OCI-M2 (cell line): ENCODE data around the gene LDHD.
A peak's percentile ranks its signal among the peaks of the same experiment; 100 is the strongest.

Experiments
- DNase-seq: peaks from one replicate; lab custom pipeline; 2025; ENCODE audit not compliant: unreplicated experiment; lab: John Stamatoyannopoulos, UW

Gene LDHD

DNA sequence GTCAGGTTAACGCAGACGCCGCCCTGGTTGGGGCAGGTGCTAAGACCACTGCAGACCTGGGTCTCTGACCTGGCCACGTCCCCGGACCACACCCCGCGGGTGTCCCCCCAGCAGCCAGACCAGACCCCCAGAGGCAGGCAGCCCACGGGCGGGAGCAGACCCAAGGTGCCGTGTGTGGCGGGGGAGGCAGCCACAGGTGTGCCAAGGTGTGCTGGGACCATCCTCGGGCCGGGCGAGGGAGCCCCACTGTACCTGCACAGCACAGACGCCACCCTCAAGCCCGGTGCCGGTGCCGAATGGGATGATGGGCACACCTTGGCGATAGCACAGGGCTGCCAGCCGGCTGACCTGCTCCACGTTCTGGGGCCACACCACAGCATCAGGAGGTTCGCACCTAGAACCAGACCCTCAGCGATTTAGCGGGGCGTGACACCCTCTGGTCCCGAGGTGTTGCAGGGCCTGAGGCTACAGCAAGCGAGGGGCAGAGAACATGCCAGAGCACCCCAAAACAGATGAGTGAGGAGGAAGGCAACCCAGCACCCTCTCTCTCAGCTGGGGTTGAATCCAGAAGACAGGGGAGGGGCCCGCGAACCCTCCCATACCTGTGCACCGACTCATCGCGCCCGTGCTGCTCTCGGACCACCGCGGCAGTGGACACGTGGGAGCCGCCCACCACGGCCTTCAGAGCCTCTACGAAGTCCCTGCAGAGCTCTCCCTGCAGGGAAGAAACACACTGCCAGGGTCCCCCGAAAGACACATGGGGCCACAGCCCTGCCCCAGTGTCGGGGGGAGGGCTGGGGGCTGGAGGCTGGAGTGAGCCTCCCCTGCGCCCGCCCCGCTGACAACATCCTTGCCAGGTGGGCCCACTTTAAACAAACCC lies 1.4 kb downstream of the LDHD start:
- DNase-seq: no peak

DNA sequence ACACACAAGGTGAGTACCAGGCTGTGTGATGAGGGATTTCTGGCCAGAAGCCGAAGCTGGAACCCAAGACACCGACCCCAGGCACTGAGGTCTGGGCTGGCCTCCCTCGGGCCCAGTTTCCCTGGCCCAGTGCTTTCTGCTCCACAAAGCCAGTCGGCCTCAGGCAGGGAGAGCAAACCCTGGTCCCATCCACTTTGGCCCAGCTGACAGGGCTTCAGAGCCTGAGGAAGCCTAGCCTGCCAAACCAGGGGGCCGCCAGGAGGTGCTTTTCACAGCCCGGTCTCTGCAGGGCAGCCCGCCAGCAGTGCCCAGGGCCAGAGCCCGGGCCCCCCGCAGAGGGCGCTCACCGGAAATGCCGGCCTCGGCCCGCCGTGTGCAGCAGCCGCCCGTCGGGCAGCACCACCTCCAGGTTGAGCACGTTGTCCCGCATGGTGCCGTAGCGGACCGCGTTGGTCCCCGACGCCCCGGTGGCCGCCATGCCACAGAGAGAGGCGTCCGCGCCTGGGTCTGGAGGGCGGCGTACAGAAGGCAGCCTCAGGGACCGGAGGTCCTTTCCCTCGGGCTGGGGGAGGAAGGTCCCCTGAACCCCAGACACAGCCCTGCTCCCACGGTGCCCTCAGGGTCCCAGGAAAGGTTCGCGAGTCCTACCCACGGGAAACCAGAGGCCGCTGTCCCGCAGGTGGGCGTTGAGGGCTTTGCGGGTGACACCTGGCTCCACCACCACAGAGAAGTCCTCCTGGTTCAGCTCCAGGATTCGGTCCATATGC lies 2.2 kb downstream of the LDHD start:
- DNase-seq: no peak

DNA sequence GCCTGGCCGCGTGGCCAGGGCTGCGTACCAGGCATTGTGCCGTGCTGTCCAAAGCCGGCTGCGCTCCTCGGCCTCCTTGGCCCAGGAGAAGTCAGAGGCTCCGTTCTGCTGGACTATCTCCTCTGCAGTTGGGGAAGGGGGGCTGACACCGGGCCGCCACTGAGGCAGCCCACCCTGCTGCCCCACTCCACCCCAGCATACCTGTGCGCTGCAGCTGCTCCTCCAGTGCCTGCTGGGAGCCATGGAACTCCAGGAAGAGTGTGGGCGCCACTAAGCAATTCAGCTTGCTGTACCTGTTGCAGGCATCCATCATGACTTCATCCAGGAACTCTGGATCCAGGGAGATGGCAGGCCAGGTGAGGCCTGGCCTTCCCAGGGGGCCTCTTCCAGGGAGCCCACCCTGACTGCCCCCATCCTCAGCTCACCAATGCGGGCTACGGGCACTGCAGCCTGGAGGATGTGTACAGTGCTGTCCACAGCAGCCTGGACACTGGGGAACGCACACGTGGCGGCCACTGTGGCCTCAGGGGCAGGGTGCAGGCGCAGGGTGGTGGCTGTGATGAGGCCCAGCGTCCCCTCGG lies 2.9 kb downstream of the LDHD start:
- DNase-seq: no peak

DNA sequence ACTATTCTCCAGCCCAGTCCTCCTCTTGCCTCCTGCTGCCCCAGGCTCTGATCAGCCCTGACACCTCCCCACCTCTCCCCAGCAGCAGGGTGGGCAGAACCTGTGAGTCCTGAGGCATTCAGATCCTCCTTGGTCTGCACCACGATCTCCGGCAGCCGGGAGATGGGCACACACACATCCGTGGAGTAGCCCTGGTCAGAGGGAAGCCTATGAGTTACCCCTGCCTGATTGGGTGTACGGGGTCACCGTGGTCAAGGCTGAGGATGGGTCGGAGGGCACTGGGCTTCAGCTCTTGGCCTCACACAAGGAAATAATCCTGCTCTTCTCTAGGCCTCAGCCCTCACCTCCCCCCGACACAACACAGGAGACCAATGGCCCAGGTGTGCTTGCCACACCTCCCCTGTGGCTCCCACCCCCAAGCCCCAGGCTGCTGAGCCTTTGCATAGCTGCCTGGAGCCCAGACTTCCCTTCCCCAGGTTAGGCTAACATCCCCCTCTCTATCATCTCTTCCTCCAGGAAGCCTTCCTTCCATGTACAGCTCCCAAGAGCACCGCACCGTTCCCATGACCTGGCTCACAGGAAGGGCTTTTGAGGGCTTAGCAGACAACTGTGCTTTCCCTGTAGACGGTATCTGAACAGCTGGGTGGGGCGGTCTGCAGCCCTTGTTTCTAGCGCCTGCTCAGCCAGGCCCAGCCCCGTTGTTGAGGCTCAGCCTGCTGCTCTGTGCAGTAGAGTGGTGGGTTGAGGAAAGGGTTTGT lies 3.7 kb downstream of the LDHD start:
- DNase-seq: no peak

DNA sequence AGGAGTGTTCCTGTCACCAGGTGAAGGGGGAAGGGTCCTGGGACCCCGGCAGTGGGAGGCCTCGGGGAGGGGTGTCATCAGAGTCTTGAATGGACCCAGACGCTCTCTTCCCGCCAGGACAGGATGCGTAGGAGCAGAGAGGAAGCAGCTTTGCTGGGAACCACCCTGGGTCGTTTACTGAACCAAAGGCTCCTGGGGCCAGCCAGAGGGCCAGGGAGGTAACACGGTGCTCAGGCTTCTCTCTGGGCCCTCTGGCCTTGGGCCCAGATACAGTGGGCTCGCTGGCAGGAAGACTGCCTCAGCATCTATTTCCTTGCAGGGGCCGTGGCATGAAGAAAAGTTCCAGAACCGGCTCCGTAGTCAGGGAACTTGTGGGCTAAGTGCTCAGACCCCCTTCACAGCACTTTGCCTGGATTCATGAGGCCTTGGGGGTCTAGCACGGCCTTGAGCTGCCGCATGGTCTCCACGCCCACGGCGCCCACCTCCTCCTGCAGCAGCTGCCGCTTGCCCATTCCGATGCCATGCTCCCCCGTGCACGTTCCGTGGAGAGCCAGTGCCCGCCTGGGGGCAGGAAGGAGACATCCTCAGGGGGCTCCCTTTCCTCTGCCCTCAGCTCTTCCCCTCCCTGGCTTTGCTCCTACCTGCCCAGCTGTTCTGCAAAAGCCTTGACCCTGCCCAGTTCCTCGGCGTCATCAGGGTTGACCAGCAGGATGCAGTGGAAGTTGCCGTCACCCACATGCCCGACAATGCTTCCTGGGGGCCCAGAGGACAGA lies 4.4 kb downstream of the LDHD start:
- no peak for DNase-seq

DNA sequence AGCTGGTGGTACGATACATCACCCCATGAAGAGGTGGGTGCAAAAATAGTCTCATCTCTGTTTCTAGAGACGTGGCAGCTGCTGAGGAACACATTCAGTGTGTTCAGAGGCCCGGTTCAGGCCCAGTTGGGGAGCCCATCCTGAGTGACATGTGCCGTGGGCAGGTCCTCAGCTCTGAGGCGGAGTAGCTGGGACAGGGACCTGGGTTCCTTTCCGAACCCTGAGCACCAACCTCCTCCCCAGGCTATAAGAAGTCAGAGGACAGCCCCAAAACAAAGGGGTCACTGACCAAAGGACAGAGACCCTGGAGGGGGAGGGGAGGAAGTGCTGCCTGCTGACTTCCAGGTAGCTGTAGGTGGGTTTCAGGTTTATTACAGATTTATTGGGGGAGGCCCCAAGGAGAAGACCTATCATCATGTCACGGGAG lies 5.1 kb downstream of the LDHD start:
- DNase-seq: no peak

DNA sequence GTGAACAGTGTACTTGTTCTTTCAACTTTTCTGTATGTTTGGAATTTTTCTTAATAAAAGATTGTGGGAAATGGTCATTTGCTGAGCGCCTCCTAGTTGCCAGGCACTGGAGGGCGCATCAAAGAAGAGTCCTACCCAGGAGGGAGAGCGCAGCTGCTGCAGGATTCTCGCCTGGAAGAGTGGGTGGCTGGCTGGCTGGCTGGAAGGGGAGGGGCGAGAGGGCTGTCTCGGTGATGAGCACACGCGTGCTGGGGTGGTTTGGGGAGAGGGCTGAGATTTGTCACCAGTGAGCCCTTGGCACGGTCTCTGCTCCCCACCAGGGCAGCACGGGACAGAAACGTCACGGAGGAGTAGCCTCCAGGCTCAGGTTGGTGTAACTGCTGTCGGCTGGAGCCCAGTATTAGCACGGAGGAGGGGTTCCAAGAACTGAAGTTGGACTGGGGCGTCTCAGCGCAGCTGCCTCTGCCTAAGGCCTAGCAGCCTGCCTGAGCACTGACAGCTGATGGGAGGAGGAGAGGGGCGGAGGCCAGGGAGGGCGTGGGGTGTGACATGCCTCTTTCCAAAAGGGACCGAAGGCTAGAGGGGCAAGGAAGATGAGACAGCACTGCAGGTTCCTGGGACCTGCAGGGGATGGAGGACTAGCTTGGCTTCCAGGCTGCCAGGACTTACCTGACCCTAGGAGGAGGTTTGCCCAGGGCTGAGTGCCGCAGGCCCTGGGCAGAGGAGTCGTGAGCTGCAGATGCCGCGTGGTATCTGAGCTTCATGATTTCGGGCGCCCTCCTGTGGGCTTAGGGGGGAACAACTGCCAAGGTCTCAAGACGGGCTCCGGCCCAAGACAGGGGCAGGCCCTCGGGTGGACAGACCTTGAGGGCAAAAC lies 5.7 kb downstream of the LDHD start:
- peak; percentile 47 for DNase-seq

DNA sequence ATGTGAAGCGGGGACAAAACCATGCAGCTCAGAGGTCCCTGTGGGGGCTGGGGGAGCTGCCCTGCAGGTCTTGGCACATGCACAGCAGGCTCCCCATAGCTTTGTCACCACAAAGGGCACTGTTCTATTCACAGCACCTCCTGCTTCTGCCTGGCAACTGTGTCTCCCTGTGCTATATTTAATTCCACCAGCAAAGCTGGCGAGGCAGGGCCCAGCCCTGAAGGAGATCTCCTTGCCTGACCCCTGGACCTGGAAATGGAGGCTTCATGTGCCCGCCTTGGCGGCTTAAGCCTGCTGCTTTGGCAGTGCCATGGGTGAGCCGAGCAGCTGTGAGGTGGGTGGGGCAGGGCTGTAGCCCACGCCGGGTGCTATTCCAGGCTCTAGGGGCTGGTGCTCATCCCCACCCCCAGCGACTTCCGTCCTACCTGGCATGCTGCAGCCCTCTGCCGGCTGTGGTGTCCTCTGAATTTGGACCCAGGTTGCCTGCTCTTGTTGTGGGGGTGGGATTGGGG lies 6.8 kb downstream of the LDHD start:
- no peak for DNase-seq

DNA sequence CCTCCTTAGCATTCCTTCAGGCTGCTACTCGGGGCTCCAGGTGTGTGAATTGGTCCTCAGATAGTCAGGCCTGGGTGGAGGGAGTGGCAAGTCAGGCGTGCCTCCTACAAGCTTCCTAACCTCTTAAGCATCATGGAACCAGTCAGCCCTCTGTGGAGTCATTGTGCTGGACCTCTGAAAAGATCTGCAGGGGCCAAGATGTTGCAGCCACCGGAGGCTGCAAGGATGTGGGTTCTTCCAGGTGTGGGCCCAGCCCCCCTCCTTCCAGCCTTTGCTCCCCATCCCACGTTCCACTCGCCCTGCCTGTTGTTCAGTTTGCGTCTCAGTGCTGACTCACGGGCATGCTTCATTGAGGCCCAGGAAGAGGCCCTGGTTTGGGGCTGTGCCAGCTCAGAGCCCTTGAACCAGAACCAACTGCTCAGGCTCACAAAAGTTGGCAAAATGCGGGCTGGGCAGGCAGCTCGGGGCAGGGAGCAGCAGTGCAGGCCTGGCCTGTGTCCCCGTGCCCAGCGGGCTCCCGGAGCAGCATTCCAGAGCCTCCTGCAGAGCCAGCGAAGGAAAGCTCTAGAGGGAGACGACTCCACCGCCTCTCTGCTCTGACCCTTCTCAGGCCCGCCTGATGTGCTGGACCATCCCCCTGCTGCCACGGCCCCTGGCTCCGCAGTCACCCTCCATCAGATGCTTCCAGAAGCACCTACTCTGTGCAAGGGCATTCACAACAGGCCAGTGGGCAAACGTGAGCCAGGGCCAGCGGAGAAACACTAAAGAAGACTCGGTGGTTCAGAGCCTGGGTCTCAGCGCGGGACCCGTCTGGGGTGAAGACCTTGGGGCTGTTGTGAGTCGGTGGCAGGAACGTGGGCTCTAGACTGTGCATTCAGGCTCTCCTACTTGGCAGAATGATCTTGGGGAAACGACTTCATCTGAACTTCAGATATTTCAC lies 7.5 kb downstream of the LDHD start:
- DNase-seq: no peak

DNA sequence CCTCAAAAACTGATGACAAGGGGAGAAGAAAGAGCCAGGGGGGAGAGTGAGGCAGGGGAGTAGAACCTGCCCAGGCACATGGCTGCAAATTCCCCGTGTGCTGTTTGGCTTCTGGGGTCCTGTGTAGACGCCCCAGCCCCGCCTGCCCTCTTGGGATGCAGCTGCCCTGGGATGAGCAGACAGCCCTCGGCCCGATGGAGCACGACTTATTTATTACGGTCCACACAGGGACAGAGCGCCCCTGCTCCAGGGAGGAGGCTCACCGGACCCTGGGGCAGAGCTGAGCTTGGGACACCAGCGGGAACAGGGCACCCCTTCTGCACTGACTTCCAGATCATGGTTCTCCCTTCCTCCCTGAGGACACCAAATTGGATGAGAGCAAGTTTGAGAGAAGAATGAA lies 9.1 kb downstream of the LDHD start:
- DNase-seq: no peak

DNA sequence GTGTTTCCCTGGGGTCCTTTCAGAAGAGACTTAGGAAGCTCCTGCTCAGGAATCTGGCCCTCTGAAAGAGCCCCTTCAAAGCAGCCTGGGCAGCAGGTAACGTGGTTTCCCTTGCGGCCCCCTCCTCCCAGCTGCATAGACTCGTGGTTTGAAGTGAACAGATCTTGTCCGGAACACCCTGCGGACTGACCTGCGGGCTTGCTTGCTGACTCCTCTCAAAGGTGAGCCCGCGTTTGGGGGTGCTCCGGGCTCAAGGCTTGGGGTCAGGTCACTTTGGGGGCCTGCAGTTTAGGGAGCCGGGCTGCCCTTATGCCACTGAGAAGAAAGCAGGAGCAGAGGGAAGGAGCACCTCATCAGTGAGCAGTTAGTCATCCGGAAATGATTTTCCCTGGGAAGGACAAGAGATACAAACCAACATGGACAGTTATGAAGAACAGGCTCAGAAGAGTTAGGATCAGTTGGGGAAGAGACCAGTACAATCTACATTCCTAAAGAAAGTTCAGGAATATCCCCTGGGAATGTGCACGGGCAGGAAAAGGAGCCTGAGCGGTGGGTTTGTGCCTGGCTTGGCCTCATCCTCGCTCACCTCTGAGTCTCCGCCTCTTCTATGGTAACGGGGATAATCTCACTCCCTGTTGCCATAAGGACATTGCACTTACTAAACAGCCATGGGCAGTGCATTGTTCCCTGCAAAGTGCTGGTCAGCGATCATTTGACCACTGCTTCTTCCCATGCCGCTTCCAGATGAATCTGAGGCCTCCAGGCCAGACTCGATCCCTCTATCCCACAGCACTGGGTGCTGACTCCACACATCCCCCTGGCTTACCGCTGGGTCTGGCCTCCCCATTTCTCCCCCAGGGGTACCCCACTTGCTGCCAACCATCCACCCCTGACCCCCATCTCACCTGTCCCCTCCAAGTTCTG lies 10.0 kb downstream of the LDHD start:
- DNase-seq: no peak

DNA sequence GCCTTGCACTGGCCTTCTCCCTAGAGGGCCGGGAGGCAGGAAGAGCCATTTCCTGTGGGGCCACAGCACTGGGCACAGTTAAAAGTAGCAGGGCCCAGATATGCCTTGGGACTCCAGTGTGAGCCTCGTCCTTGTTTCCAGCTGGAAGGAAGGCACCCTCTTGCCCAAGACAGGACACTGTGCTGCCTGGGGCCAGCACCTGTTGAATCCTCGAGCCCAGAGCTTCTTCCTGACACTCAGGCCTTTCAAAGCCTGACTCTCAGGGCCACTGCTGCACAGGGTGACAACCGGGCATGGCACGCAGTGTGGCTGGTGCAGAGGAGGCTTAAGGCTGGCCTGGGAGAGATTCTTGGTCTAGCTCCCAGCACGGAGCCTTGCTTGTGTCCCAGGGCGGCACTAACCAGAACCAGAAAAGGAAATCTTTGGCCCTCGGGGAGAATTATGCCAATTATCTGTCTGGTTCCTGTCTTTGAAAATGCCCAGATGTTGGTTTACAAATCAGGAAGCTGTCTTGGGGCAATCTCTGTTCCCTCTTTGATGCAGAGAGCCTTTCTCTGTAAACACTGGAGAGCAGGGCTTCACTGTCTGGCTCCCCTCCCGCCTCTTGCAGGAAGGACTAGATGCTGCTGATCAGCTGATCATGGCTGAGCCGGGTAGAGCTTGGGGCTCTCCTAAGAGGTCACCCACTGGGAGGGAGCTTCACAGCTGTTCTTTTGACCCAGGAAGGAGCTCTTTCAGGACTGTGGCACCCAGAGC lies 11.1 kb downstream of the LDHD start:
- no peak for DNase-seq

DNA sequence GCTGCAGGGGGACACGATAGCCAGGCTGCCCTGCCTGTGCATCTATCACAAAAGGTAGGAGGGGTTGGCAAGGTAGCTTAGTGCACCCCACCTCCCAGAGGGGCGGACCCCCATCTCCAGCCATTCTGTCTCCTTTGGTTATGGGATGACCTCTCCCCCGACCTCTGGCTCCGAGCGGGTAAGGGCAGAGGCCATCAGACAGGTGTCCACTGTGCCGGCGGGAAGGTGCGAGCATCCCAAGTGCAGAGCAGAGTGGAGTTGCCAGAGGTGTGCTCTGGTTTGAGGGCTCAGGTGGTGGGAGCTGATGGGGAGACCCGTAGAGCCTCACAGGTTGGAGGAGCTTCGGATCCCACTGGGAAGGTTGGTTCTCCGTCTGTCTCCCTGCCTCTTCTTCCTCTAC lies 11.7 kb downstream of the LDHD start:
- DNase-seq: no peak

DNA sequence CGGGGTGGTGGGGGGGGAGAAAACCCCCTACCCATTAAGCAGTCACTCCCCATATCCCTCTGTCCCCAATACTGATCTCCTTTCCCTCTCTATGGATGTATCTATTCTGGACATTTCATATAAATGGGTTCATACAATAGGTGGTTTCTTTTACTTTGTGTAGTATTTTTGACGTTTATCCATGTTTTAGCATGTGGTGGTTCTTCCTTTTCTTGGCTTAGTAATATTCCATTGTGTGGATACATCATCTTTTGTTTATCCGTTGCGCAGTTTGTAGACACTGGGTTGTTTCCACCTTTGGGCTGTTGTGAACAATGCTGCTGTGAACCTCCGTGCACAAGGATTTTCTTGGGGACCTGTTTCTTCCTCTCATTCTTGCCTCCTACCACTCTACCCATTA lies 12.6 kb downstream of the LDHD start:
- DNase-seq: no peak

DNA sequence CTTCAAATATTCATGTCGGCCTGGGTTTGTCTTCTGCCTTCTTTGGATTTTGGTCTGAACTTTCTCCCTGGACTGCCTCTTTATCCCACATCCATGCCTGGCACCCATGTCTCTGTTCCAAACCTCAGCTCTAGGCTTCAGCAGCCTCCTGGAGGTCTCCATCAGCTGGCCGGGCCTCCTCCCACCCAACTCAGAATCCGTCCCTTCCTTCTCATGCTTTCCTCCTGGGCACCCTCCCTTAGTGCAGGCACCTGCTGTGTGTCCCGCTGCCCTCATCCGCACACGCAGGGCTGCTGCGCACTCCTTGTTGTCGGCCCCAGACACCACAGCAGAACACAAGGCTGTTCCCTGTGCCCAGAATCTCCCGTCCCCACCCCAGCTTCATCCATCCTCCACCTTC lies 14.0 kb downstream of the LDHD start:
- DNase-seq: no peak

DNA sequence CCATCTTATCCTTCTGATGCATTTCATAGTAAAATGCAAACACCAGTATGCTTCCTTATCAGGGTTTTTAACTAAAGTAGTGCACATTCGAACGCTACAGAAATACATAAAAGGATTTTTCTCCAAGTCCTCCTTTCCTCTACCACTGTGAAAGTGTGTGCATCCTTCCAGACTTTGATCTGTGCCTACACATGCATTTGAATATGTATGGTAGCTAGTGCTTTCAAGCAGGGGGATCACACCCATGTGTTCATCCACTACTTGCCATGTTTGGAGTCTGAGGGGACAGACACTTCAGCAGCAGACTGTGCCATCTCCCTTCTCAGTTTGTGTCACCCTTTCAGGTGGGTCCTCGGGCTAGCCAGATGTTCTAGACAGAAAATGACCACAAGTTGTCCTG lies 14.9 kb downstream of the LDHD start:
- DNase-seq: no peak

DNA sequence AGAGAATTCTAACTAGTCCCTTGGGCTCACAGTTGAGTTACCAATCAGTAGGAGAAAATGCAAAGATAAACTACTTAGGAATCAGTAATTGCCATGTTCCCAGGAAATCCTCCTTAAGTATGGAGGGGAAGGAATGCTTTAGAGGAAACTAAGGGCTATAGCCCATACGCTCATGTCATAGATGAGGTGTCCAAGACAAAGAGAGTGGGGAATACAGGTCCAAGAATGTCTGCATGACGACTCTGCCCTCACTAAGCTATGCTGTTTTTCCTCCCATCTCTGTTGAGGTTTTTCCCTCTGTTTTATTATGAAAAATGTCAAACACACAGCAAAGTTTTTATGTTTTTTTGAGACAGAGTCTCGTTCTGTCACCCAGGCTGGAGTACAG lies 16.0 kb downstream of the LDHD start:
- no peak for DNase-seq
